ENCODE measurements around the gene SPATA13.
"Not testable (repeated sequence)": the region's sequence is repeated elsewhere in the genome, so short reads cannot be mapped to it uniquely, and the experiment has no call there.

DNA sequence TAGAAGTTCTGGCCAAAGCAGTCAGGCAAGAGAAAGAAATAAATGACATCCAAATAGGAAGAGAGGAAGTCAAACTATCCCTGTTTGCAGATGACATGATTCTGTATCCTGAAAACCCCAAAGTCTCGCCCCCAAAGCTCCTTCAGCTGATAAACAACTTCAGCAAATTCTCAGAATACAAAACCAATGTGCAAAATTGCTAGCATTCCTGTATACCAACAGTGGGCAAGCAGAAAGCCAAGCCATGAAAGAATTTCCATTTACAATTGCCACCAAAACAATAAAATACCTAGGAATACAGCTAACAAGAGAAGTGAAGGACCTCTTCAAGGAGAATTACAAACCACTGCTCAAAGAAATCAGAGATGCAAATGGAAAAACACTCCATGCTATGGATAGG is 44.6 kb downstream of the SPATA13 start:
- TF ChIP-seq, protein P1, sequence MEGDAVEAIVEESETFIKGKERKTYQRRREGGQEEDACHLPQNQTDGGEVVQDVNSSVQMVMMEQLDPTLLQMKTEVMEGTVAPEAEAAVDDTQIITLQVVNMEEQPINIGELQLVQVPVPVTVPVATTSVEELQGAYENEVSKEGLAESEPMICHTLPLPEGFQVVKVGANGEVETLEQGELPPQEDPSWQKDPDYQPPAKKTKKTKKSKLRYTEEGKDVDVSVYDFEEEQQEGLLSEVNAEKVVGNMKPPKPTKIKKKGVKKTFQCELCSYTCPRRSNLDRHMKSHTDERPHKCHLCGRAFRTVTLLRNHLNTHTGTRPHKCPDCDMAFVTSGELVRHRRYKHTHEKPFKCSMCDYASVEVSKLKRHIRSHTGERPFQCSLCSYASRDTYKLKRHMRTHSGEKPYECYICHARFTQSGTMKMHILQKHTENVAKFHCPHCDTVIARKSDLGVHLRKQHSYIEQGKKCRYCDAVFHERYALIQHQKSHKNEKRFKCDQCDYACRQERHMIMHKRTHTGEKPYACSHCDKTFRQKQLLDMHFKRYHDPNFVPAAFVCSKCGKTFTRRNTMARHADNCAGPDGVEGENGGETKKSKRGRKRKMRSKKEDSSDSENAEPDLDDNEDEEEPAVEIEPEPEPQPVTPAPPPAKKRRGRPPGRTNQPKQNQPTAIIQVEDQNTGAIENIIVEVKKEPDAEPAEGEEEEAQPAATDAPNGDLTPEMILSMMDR (IDR thresholded peaks at IDR 0.05), result not testable (repeated sequence)
- TF ChIP-seq EZH2 (IDR thresholded peaks at IDR 0.05; ENCODE audit: borderline replicate concordance, insufficient read depth, low read depth, low read length, poor library complexity, severe bottlenecking), result not testable (repeated sequence)

All from B cell (primary cell).